Measurements from ENCODE around the gene GPR132. TPM values are rescaled to one million over a fixed set of nuclear protein-coding genes. Genes with fewer than 3 reads are reported as not detected.

The GPR132 gene
- polyA plus RNA-seq, 1 donor (not counting 4 experiments of a cell fraction or from before 2014, with no cell fraction given), result not detected

GRCh38 chr14:105069522-105069870 lies 4.3 kb upstream of the GPR132 start:
- Histone ChIP-seq H3K79me2 (ENCODE audit: control insufficient read depth, insufficient read depth, low read length) (no peaks in the 10 kb centered on the region), H2AFZ (ENCODE audit: control insufficient read depth, low read length) (no peak overlapping the region), H3K27me3 (ENCODE audit: control insufficient read depth, extremely low read depth, insufficient read depth, low read length) (peaks cover 30% of the 10 kb centered on the region), H3K9me3 (ENCODE audit: control insufficient read depth, low read depth, low read length) (no peaks in the 10 kb centered on the region), H3K4me2 (ENCODE audit: control insufficient read depth, extremely low read depth, insufficient read depth, low read depth, low read length) (no peak overlapping the region), H3K4me1 (ENCODE audit: control insufficient read depth, extremely low read depth, insufficient read depth, low read length) (peaks cover 11% of the 10 kb centered on the region), H4K20me1 (ENCODE audit: control insufficient read depth, extremely low read depth, insufficient read depth, low read length) (no peaks in the 10 kb centered on the region), H3K4me3 (ENCODE audit: control insufficient read depth in 2 of 3, extremely low read depth in 1 of 3, insufficient read depth in 2 of 3, low read depth in 1 of 3, low read length in 3 of 3) (no peak overlapping the region), H3K27ac (ENCODE audit: control insufficient read depth, insufficient read depth, low read length) (no peak overlapping the region), H3K36me3 (ENCODE audit: control insufficient read depth in 2 of 2, extremely low read depth in 1 of 2, insufficient read depth in 2 of 2, low read length in 2 of 2) (no peaks in the 10 kb centered on the region), H3K9ac (ENCODE audit: control insufficient read depth, extremely low read depth, insufficient read depth, low read length) (no peak overlapping the region), H3K9me1 (ENCODE audit: control insufficient read depth, extremely low read depth, insufficient read depth, low read length) (no peaks in the 10 kb centered on the region)
- TF ChIP-seq EZH2 (IDR thresholded peaks at IDR 0.05; ENCODE audit: low read length) (no peak), CTCF (optimal IDR thresholded peaks at IDR 0.05 in 1 of 3, IDR thresholded peaks at IDR 0.05 in 1 of 3, conservative IDR thresholded peaks at IDR 0.05 in 1 of 3; ENCODE audit: extremely low read depth in 1 of 3, insufficient read depth in 2 of 3, low read length in 3 of 3) (no peak)
- FAIRE-seq (no peak), DNase-seq (ENCODE audit: low read depth, low spot score) (no peak)
- dilution Hi-C loops (cut with MboI; ENCODE audit: extremely low pct_ligation_motif_present, low sequenced_read_pairs), result no loop called here

DNA sequence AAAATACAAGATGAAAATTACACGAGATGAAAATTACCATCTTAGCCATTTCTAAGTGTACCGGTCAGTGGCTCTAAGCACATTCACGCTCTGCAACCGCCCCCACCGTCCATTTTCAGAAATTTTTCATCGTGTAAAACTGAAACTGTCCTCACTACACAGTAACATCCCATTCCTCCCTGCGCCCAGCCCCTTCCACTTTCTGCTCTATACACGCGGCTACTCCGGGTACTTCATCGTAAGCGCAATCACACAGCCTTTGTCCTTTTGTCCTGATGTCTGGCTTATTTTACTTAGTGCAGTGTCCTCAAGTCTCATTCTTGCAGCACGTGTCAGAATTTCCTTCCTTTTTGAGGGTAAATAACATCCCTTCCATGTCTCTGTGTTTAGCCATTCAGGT lies 3.6 kb upstream of the GPR132 start:
- Histone ChIP-seq H3K4me2 (ENCODE audit: control insufficient read depth, extremely low read depth, insufficient read depth, low read depth, low read length) (no peak overlapping the region), H3K9me1 (ENCODE audit: control insufficient read depth, extremely low read depth, insufficient read depth, low read length) (no peaks in the 10 kb centered on the region), H3K4me1 (ENCODE audit: control insufficient read depth, extremely low read depth, insufficient read depth, low read length) (peaks cover 11% of the 10 kb centered on the region), H3K27ac (ENCODE audit: control insufficient read depth, insufficient read depth, low read length) (no peak overlapping the region), H2AFZ (ENCODE audit: control insufficient read depth, low read length) (no peak overlapping the region), H4K20me1 (ENCODE audit: control insufficient read depth, extremely low read depth, insufficient read depth, low read length) (no peaks in the 10 kb centered on the region), H3K4me3 (ENCODE audit: control insufficient read depth in 2 of 3, extremely low read depth in 1 of 3, insufficient read depth in 2 of 3, low read depth in 1 of 3, low read length in 3 of 3) (no peak overlapping the region), H3K9ac (ENCODE audit: control insufficient read depth, extremely low read depth, insufficient read depth, low read length) (no peak overlapping the region), H3K9me3 (ENCODE audit: control insufficient read depth, low read depth, low read length) (no peaks in the 10 kb centered on the region), H3K36me3 (ENCODE audit: control insufficient read depth in 2 of 2, extremely low read depth in 1 of 2, insufficient read depth in 2 of 2, low read length in 2 of 2) (no peaks in the 10 kb centered on the region), H3K27me3 (ENCODE audit: control insufficient read depth, extremely low read depth, insufficient read depth, low read length) (peaks cover 23% of the 10 kb centered on the region), H3K79me2 (ENCODE audit: control insufficient read depth, insufficient read depth, low read length) (no peaks in the 10 kb centered on the region)
- TF ChIP-seq CTCF (optimal IDR thresholded peaks at IDR 0.05 in 1 of 3, IDR thresholded peaks at IDR 0.05 in 1 of 3, conservative IDR thresholded peaks at IDR 0.05 in 1 of 3; ENCODE audit: extremely low read depth in 1 of 3, insufficient read depth in 2 of 3, low read length in 3 of 3), result no peak
- TF ChIP-seq EZH2 (IDR thresholded peaks at IDR 0.05; ENCODE audit: low read length), result no peak
- DNase-seq (ENCODE audit: low read depth, low spot score) (no peak), FAIRE-seq (no peak)
- dilution Hi-C loops (cut with MboI; ENCODE audit: extremely low pct_ligation_motif_present, low sequenced_read_pairs), result no loop called here
